HepG2 (cell line): ENCODE data around the gene AAR2. TPM values are rescaled to one million over a fixed set of nuclear protein-coding genes. Genes with fewer than 3 reads are reported as not detected.
A peak's percentile ranks its signal among the peaks of the same experiment; 100 is the strongest.

Experiments used
- ATF2 ChIP-seq: sonication (generic); formaldehyde crosslinking; IDR thresholded peaks from 2 replicates; pipeline ENCODE4 v1.4.0; 2020; ENCODE audit warnings: missing genetic modification reagents
- FOXA3 ChIP-seq: IDR thresholded peaks from 2 replicates; pipeline ENCODE4 v1.6.1; 2016; ENCODE audit warnings: missing genetic modification reagents, missing compliant biosample characterization
- GATAD2A ChIP-seq: IDR thresholded peaks from 2 replicates; pipeline ENCODE4 v1.6.1; 2016
- HNRNPLL ChIP-seq: fragments of 200-400 bp; formaldehyde crosslinking; IDR thresholded peaks from 2 replicates; pipeline ENCODE4 v1.6.1; 2017; ENCODE audit warnings: mild to moderate bottlenecking, low read depth, low read length; ENCODE audit not compliant: poor library complexity, severe bottlenecking
- KDM5B ChIP-seq: sonication (generic); formaldehyde crosslinking; IDR thresholded peaks from 2 replicates; pipeline ENCODE4 v1.4.0; 2020; ENCODE audit warnings: missing genetic modification reagents, mild to moderate bottlenecking, borderline replicate concordance
- MIER3 ChIP-seq: IDR thresholded peaks from 2 replicates; pipeline ENCODE4 v1.6.1; 2016; ENCODE audit warnings: missing compliant biosample characterization, borderline replicate concordance
- NRL ChIP-seq: sonication (generic); formaldehyde crosslinking; IDR thresholded peaks from 2 replicates; pipeline ENCODE4 v1.5.0; 2020; ENCODE audit warnings: missing genetic modification reagents, mild to moderate bottlenecking, moderate library complexity, borderline replicate concordance
- PHF8 ChIP-seq: sonication (generic); formaldehyde crosslinking; IDR thresholded peaks from 2 replicates; pipeline ENCODE4 v1.5.0; 2020; ENCODE audit warnings: missing genetic modification reagents
- PITX1 ChIP-seq: sonication (generic); formaldehyde crosslinking; IDR thresholded peaks from 2 replicates; pipeline ENCODE4 v1.5.1; 2020; ENCODE audit warnings: mild to moderate bottlenecking, missing genetic modification reagents
- SMC3 ChIP-seq: IDR thresholded peaks from 2 replicates; pipeline ENCODE4 v1.6.1; 2011; ENCODE audit warnings: low read length, improper control_type of control experiment
- TGIF2 ChIP-seq: IDR thresholded peaks from 2 replicates; pipeline ENCODE4 v1.6.1; 2016; ENCODE audit warnings: control low read depth, missing compliant biosample characterization
- UBTF ChIP-seq: sonication (generic); formaldehyde crosslinking; IDR thresholded peaks from 2 replicates; pipeline ENCODE4 v1.4.0; 2020; ENCODE audit warnings: mild to moderate bottlenecking, missing genetic modification reagents
- WIZ ChIP-seq: sonication (generic); formaldehyde crosslinking; IDR thresholded peaks from 2 replicates; pipeline ENCODE4 v1.5.1; 2020; ENCODE audit warnings: mild to moderate bottlenecking, missing genetic modification reagents
- ZBTB33 ChIP-seq: sonication (generic); formaldehyde crosslinking; IDR thresholded peaks from 2 replicates; pipeline ENCODE4 v1.4.0; 2020; ENCODE audit warnings: missing genetic modification reagents
- ZFP91 ChIP-seq: sonication (generic); formaldehyde crosslinking; IDR thresholded peaks from 2 replicates; pipeline ENCODE4 v1.9.0; 2022; ENCODE audit warnings: missing genetic modification reagents, mild to moderate bottlenecking, borderline replicate concordance
- ZNF430 ChIP-seq: sonication (generic); formaldehyde crosslinking; IDR thresholded peaks from 2 replicates; pipeline ENCODE4 v1.9.0; 2021; ENCODE audit warnings: mild to moderate bottlenecking, missing genetic modification reagents
- ZNF619 ChIP-seq: sonication (generic); formaldehyde crosslinking; IDR thresholded peaks from 2 replicates; pipeline ENCODE4 v1.4.0; 2020; ENCODE audit warnings: mild to moderate bottlenecking, missing genetic modification reagents
- ZNF639 ChIP-seq: conservative IDR thresholded peaks from 2 replicates; pipeline ENCODE4 v1.6.1; 2018; ENCODE audit warnings: missing genetic modification reagents
- ZNF720 ChIP-seq: sonication (generic); formaldehyde crosslinking; IDR thresholded peaks from 2 replicates; pipeline ENCODE4 v1.4.0; 2020; ENCODE audit warnings: missing genetic modification reagents
- ZNF761 ChIP-seq: sonication (generic); formaldehyde crosslinking; conservative IDR thresholded peaks from 2 replicates; pipeline ENCODE4 v1.4.0; 2020; ENCODE audit warnings: mild to moderate bottlenecking, missing genetic modification reagents
- polyA plus RNA-seq, 8 experiments: library from polyadenylated mRNA; depleted of rRNA in 3 of 8; stranded (reverse) in 7 of 8; unstranded in 1 of 8; fragments of >200 nt; fragmentation: Illumina TruSeq in 4 of 8; extraction: Trizol in 4 of 8; gene quantifications; 2 replicates each; pipeline versions ENCODE4 v1.2.1 to v1.2.3, GENCODE V29; 2011 to 2016; ENCODE audit warnings: low read depth in 4 of 8, missing spikeins in 1 of 8, mixed read lengths in 1 of 8; ENCODE audit not compliant: insufficient read depth in 1 of 8
- total RNA-seq, 5 experiments: library from RNA; depleted of rRNA; stranded (reverse); fragments of >200 nt; fragmentation: Illumina TruSeq; extraction: Trizol; gene quantifications; 2 replicates each; pipeline ENCODE4 v1.2.3, GENCODE V29; 2016; ENCODE audit warnings: low read depth in 1 of 5

The AAR2 gene
- total and polyA plus RNA-seq, 2 of the 13 experiments (the other 11 are each of a cell fraction or from before 2014, with no cell fraction given): 45.2 to 46.2 TPM

- TF ChIP-seq ZNF639 (peak; percentile 24; the same call in 1 of the 2 replicates), TGIF2 (peak; percentile 66; the same call in 1 of the 2 replicates), SMC3 (peak; percentile 100), UBTF (CRISPR knock-in tag) (no peak), ZNF761 (CRISPR knock-in tag) (0 out of 2 replicates have a peak, but pooled peaks have one; percentile 35), HNRNPLL (no peak), ZNF619 (0 out of 2 replicates have a peak, but pooled peaks have one; percentile 81), GATAD2A (CRISPR knock-in tag) (peak; percentile 57; the same call in 1 of the 2 replicates), ZNF430 (no peak), KDM5B (CRISPR knock-in tag) (no peak; the same call in 1 of the 2 replicates), MIER3 (CRISPR knock-in tag) (peak; percentile 76; the same call in 1 of the 2 replicates), ZFP91 (peak; percentile 27; the same call in 1 of the 2 replicates), ZNF720 (CRISPR knock-in tag) (0 out of 2 replicates have a peak, but pooled peaks have one; percentile 3), PITX1 (CRISPR knock-in tag) (peak; percentile 64; the same call in 1 of the 2 replicates), ZBTB33 (CRISPR knock-in tag) (peak; percentile 49; the same call in 1 of the 2 replicates), WIZ (peak; percentile 77; the same call in 1 of the 2 replicates), ATF2 (CRISPR knock-in tag) (peak; percentile 28; the same call in 1 of the 2 replicates), PHF8 (CRISPR knock-in tag) (0 out of 2 replicates have a peak, but pooled peaks have one; percentile 5), NRL (CRISPR knock-in tag) (peak; percentile 79), FOXA3 (peak; percentile 40; the same call in 1 of the 2 replicates)
Observed at GRCh38 chr20:36199345-36200257, 36.7 kb upstream of the AAR2 start (continued).
